CD4-positive, alpha-beta memory T cell (primary cell): ENCODE measurements around the gene IFFO2. TPM values are rescaled to one million over a fixed set of nuclear protein-coding genes. Genes with fewer than 3 reads are reported as not detected.

ENCODE experiments used
- CTCF ChIA-PET: fragments of 350-600 bp; sonication (Branson Sonifier 250); formaldehyde crosslinking; loops from one replicate; lab custom pipeline; 2021; ENCODE audit warnings: inconsistent platforms; ENCODE audit not compliant: partially characterized antibody; lab: Charles Lee
- POLR2A ChIA-PET: fragments of 350-600 bp; sonication (Branson Sonifier 250); formaldehyde crosslinking; loops from one replicate; lab custom pipeline; 2021; ENCODE audit not compliant: partially characterized antibody; lab: Charles Lee
- DNase-seq, 5 donors: peaks; one replicate each; pipeline versions ENCODE4 v3.0.0 to v3.0.0-alpha.2; 2020 to 2022; ENCODE audit warnings: mixed read lengths in 1 of 5
- H3K27ac ChIP-seq: one replicate; pipeline ENCODE4 v1.7.0; 2013; ENCODE audit warnings: low read depth, low read length
- H3K27me3 ChIP-seq: 2 replicates; pipeline ENCODE4 v1.7.0; 2013; ENCODE audit warnings: mild to moderate bottlenecking, low read length, moderate library complexity; ENCODE audit not compliant: insufficient read depth
- H3K36me3 ChIP-seq: 2 replicates; pipeline ENCODE4 v1.7.0; 2013; ENCODE audit warnings: mild to moderate bottlenecking, low read length, moderate library complexity; ENCODE audit not compliant: insufficient read depth
- H3K4me1 ChIP-seq: 2 replicates; pipeline ENCODE4 v1.7.0; 2013; ENCODE audit warnings: mild to moderate bottlenecking, low read length, moderate library complexity; ENCODE audit not compliant: insufficient read depth
- H3K4me3 ChIP-seq, 2 donors: one replicate each; pipeline ENCODE4 v1.7.0; 2013; ENCODE audit warnings: low read length in 2 of 2, mild to moderate bottlenecking in 1 of 2
- H3K9me3 ChIP-seq, 2 donors: one replicate each; pipeline ENCODE4 v1.7.0; 2013; ENCODE audit warnings: low read length in 2 of 2, control low read depth in 1 of 2; ENCODE audit not compliant: control insufficient read depth in 1 of 2
- H3K27ac Mint-ChIP-seq, 7 donors: one replicate each; pipeline ENCODE4 v1.8.0; 2020 to 2021; ENCODE audit warnings: mixed read lengths in 7 of 7, mild to moderate bottlenecking in 6 of 7, inconsistent platforms in 3 of 7, moderate library complexity in 3 of 7
- H3K27me3 Mint-ChIP-seq, 2 donors: one replicate each; pipeline ENCODE4 v1.8.0; 2020 to 2021; ENCODE audit warnings: mixed read lengths in 2 of 2
- H3K36me3 Mint-ChIP-seq, 2 donors: one replicate each; pipeline ENCODE4 v1.8.0; 2020 to 2021; ENCODE audit warnings: mixed read lengths in 2 of 2, inconsistent platforms in 1 of 2, mild to moderate bottlenecking in 1 of 2
- H3K4me1 Mint-ChIP-seq, 4 donors: one replicate each; pipeline ENCODE4 v1.8.0; 2020 to 2021; ENCODE audit warnings: mixed read lengths in 4 of 4, mild to moderate bottlenecking in 1 of 4
- H3K4me3 Mint-ChIP-seq, 8 donors: one replicate each; pipeline ENCODE4 v1.8.0; 2020 to 2021; ENCODE audit warnings: mixed read lengths in 8 of 8, mild to moderate bottlenecking in 7 of 8, moderate library complexity in 6 of 8, inconsistent platforms in 3 of 8
- H3K9me3 Mint-ChIP-seq, 8 donors: one replicate each; pipeline ENCODE4 v1.8.0; 2020 to 2021; ENCODE audit warnings: mixed read lengths in 8 of 8, mild to moderate bottlenecking in 5 of 8, inconsistent platforms in 3 of 8, moderate library complexity in 1 of 8
- intact Hi-C: fragments of 100-400 bp; cut with micrococcal nuclease; formaldehyde crosslinking; loops from one replicate; pipeline ENCODE4 v1.15.1; 2023
- polyA plus RNA-seq, 2 donors: library from polyadenylated mRNA; unstranded; fragments of 300-500 nt; fragmentation: Illumina TruSeq; gene quantifications; one replicate each; pipeline ENCODE4 v1.2.3, GENCODE V29; 2021
- total RNA-seq, 2 experiments: library from RNA; stranded (reverse); gene quantifications; one replicate each; pipeline ENCODE4 v1.2.3, GENCODE V29; 2021

IFFO2 gene
- total and polyA plus RNA-seq, 4 experiments from 2014 or later, result 1.3 to 41.3 (median 22.1) TPM

- H3K27ac ChIP-seq, result no peak overlapping the region
- intact Hi-C loops, result no loop called here
- no peaks in the 10 kb centered on the region for H3K4me1 ChIP-seq
- H3K36me3 ChIP-seq, result no peaks in the 10 kb centered on the region
- H3K36me3 Mint-ChIP-seq, result no peaks in the 10 kb centered on the region
- H3K27ac Mint-ChIP-seq, result no peak overlapping the region
- H3K27me3 Mint-ChIP-seq, result peaks cover 0 to 3% of the 10 kb centered on the region in 2 donors
- H3K4me1 Mint-ChIP-seq, result no peaks in the 10 kb centered on the region
- ChIA-PET POLR2A (no interaction called here), CTCF (interaction anchor here (1.3 kb wide), 1 partner anchor 14 kb away, joined by 3 read pairs; no protein-coding TSS in a partner anchor)
- H3K4me3 ChIP-seq, result no peak overlapping the region
- no peak overlapping the region for H3K4me3 Mint-ChIP-seq
- H3K27me3 ChIP-seq, result no peaks in the 10 kb centered on the region
- DNase-seq, result no peak
- no peaks in the 10 kb centered on the region for H3K9me3 ChIP-seq
- H3K9me3 Mint-ChIP-seq, result no peaks in the 10 kb centered on the region
These were observed 95.4 kb downstream of the IFFO2 start for GRCh38 chr1:18861082-18861481.

- ChIA-PET CTCF (no interaction called here), POLR2A (no interaction called here)
- no peak within 1 kb of the TSS for H3K27ac Mint-ChIP-seq
These were observed 96.9 kb downstream of the IFFO2 start, which contains the start of gene TAS1R2 for GRCh38 chr1:18859560-18859959. Gene TAS1R2, minus strand, starts transcription at chr1:18859660. Its CDS starts 0 bp downstream, at chr1:18859660.

GRCh38 chr1:18858070-18858688 is 98.3 kb downstream of the IFFO2 start:
- DNase-seq, result no peak
- CTCF ChIA-PET, result no interaction called here

More at GRCh38 chr1:18859560-18859959, 96.9 kb downstream of the IFFO2 start, which contains the start of gene TAS1R2:
- Histone ChIP-seq H3K4me3 (no peak within 1 kb of the TSS), H3K4me1 (no peaks in the 10 kb centered on the region), H3K36me3 (no peaks in the 10 kb centered on the region), H3K27ac (no peak within 1 kb of the TSS), H3K27me3 (no peaks in the 10 kb centered on the region), H3K9me3 (no peaks in the 10 kb centered on the region)
- Mint-ChIP-seq H3K4me3 (no peak within 1 kb of the TSS), H3K36me3 (no peaks in the 10 kb centered on the region), H3K27me3 (peaks cover 3 to 7% of the 10 kb centered on the region in 2 donors), H3K4me1 (no peaks in the 10 kb centered on the region), H3K9me3 (peaks cover 0 to 2% (median 0%) of the 10 kb centered on the region in 8 donors)
- intact Hi-C loops, result no loop called here
- no peak for DNase-seq

GRCh38 chr1:18856435-18856834 is 100.0 kb downstream of the IFFO2 start:
- peaks cover 0 to 2% (median 0%) of the 10 kb centered on the region in 8 donors for H3K9me3 Mint-ChIP-seq
- H3K36me3 Mint-ChIP-seq, result no peaks in the 10 kb centered on the region
- intact Hi-C loops, result no loop called here
- H3K27ac Mint-ChIP-seq, result no peak overlapping the region
- no peaks in the 10 kb centered on the region for H3K27me3 ChIP-seq
- H3K4me3 ChIP-seq, result no peak overlapping the region
- H3K9me3 ChIP-seq, result no peaks in the 10 kb centered on the region
- H3K4me1 ChIP-seq, result no peaks in the 10 kb centered on the region
- no peaks in the 10 kb centered on the region for H3K36me3 ChIP-seq
- no peak for DNase-seq
- H3K4me3 Mint-ChIP-seq, result no peak overlapping the region
- ChIA-PET CTCF (no interaction called here), POLR2A (no interaction called here)
- H3K27me3 Mint-ChIP-seq, result peaks cover 3 to 7% of the 10 kb centered on the region in 2 donors
- H3K4me1 Mint-ChIP-seq, result no peaks in the 10 kb centered on the region
- H3K27ac ChIP-seq, result no peak overlapping the region

More at GRCh38 chr1:18858070-18858688, 98.3 kb downstream of the IFFO2 start:
- intact Hi-C loops, result no loop called here
- no peaks in the 10 kb centered on the region for H3K4me1 Mint-ChIP-seq
- Histone ChIP-seq H3K4me1 (no peaks in the 10 kb centered on the region), H3K4me3 (no peak overlapping the region), H3K27ac (no peak overlapping the region), H3K9me3 (no peaks in the 10 kb centered on the region), H3K36me3 (no peaks in the 10 kb centered on the region), H3K27me3 (no peaks in the 10 kb centered on the region)
- H3K27me3 Mint-ChIP-seq, result peaks cover 3 to 7% of the 10 kb centered on the region in 2 donors
- no peaks in the 10 kb centered on the region for H3K36me3 Mint-ChIP-seq
- no peak overlapping the region for H3K27ac Mint-ChIP-seq
- POLR2A ChIA-PET, result no interaction called here
- H3K9me3 Mint-ChIP-seq, result peaks cover 0 to 2% (median 0%) of the 10 kb centered on the region in 8 donors
- H3K4me3 Mint-ChIP-seq, result no peak overlapping the region

- intact Hi-C loops, result no loop called here
These were observed 100.9 kb downstream of the IFFO2 start for GRCh38 chr1:18855573-18855972.

GRCh38 chr1:18854331-18855025 is 102.0 kb downstream of the IFFO2 start:
- Histone ChIP-seq H3K27me3 (no peaks in the 10 kb centered on the region), H3K36me3 (no peaks in the 10 kb centered on the region), H3K4me3 (no peak overlapping the region), H3K27ac (no peak overlapping the region), H3K4me1 (no peaks in the 10 kb centered on the region), H3K9me3 (no peaks in the 10 kb centered on the region)
- intact Hi-C loops, result no loop called here
- Mint-ChIP-seq H3K4me1 (no peaks in the 10 kb centered on the region), H3K4me3 (no peak overlapping the region), H3K36me3 (no peaks in the 10 kb centered on the region), H3K9me3 (peaks cover 0 to 2% (median 0%) of the 10 kb centered on the region in 8 donors), H3K27ac (no peak overlapping the region), H3K27me3 (peaks cover 3 to 7% of the 10 kb centered on the region in 2 donors)
- POLR2A ChIA-PET, result no interaction called here
- CTCF ChIA-PET, result no interaction called here
- no peak for DNase-seq

More at GRCh38 chr1:18855573-18855972, 100.9 kb downstream of the IFFO2 start:
- Mint-ChIP-seq H3K4me3 (no peak overlapping the region), H3K27ac (no peak overlapping the region), H3K27me3 (peaks cover 3 to 7% of the 10 kb centered on the region in 2 donors), H3K36me3 (no peaks in the 10 kb centered on the region), H3K4me1 (no peaks in the 10 kb centered on the region), H3K9me3 (peaks cover 0 to 2% (median 0%) of the 10 kb centered on the region in 8 donors)
- H3K27ac ChIP-seq, result no peak overlapping the region
- H3K36me3 ChIP-seq, result no peaks in the 10 kb centered on the region
- H3K4me3 ChIP-seq, result no peak overlapping the region
- POLR2A ChIA-PET, result no interaction called here
- H3K27me3 ChIP-seq, result no peaks in the 10 kb centered on the region
- CTCF ChIA-PET, result no interaction called here
- no peak for DNase-seq
- no peaks in the 10 kb centered on the region for H3K4me1 ChIP-seq
- no peaks in the 10 kb centered on the region for H3K9me3 ChIP-seq
